Muscle of leg (tissue), 11 donors: ENCODE measurements around the gene HSPA8. TPM values are rescaled to one million over a fixed set of nuclear protein-coding genes. Genes with fewer than 3 reads are reported as not detected.

ENCODE experiments used
- DNase-seq: peaks from one replicate; pipeline ENCODE4 v3.0.0; 2013
- H3K27ac ChIP-seq: one replicate; pipeline ENCODE4 v1.5.1; 2013; ENCODE audit warnings: mild to moderate bottlenecking, low read length, control low read depth
- H3K27me3 ChIP-seq: one replicate; pipeline ENCODE4 v1.6.1; 2013; ENCODE audit warnings: low read length; ENCODE audit not compliant: control insufficient read depth, insufficient read depth
- H3K36me3 ChIP-seq: one replicate; pipeline ENCODE4 v1.6.1; 2013; ENCODE audit warnings: low read length; ENCODE audit not compliant: control insufficient read depth, insufficient read depth
- H3K4me1 ChIP-seq: one replicate; pipeline ENCODE4 v1.6.1; 2013; ENCODE audit warnings: low read length; ENCODE audit not compliant: control insufficient read depth, insufficient read depth
- H3K4me3 ChIP-seq: one replicate; pipeline ENCODE4 v1.5.1; 2013; ENCODE audit warnings: low read length, control low read depth
- H3K9me3 ChIP-seq: replicated peaks from 2 replicates; pipeline ENCODE4 v1.6.1; 2013; ENCODE audit warnings: low read depth, low read length; ENCODE audit not compliant: control insufficient read depth
- WGBS: methylation state at CpG from one replicate; pipeline ENCODE4 v1.1.5; 2013; ENCODE audit warnings: missing lambda C conversion rate; ENCODE audit not compliant: insufficient coverage; 5-methylcytosine and 5-hydroxymethylcytosine counted together
- polyA plus RNA-seq, 8 donors: library from polyadenylated mRNA; unstranded; fragments of 120-200 nt; gene quantifications; one replicate each; pipeline versions ENCODE4 v1.2.1 to v1.2.3, GENCODE V29; 2013; ENCODE audit warnings: inconsistent platforms in 1 of 8, low replicate concordance in 1 of 8; ENCODE audit not compliant: insufficient read length in 8 of 8, insufficient read depth in 1 of 8
- total RNA-seq: library from RNA; stranded (reverse); fragments of 120-200 nt; gene quantifications from one replicate; pipeline ENCODE4 v1.2.4, GENCODE V29; 2013

Gene HSPA8
- total and polyA plus RNA-seq, 9 donors: 1,516 to 1,826 (median 1,715) TPM

- Histone ChIP-seq H3K27ac (no peak overlapping the region), H3K4me3 (no peak overlapping the region), H3K4me1 (no peaks in the 10 kb centered on the region), H3K9me3 (no peaks in the 10 kb centered on the region), H3K27me3 (no peaks in the 10 kb centered on the region), H3K36me3 (no peaks in the 10 kb centered on the region)
- no peak for DNase-seq
- WGBS: 60% methylated on average over 1 of the region's 6 CpGs
These were observed 27.3 kb downstream of the HSPA8 start for GRCh38 chr11:123034597-123034996.

DNA sequence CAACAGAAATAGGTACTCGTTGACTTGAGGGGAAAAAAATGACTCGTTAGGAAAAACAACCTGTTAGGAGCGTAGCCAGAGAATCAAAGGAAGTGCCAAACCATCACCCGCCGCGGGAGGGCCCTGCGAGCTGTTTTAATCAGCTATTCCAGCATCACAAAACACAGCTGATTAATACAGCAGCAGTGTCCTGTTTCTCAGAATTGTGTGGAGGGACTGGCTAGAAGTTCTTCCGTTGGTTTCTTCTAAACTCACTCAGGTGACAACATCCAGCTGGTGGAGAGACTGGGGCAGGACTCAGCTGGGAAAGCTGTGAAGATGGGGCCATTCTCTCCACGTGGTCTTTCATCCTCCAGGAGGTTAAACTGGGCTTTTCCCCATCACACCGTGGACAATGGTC is 28.0 kb downstream of the HSPA8 start:
- no peaks in the 10 kb centered on the region for H3K9me3 ChIP-seq
- H3K27me3 ChIP-seq: no peaks in the 10 kb centered on the region
- WGBS: 47% methylated on average over 2 of the region's 10 CpGs
- no peak for DNase-seq
- H3K36me3 ChIP-seq: no peaks in the 10 kb centered on the region
- no peaks in the 10 kb centered on the region for H3K4me1 ChIP-seq
- H3K27ac ChIP-seq: no peak overlapping the region
- H3K4me3 ChIP-seq: no peak overlapping the region

DNA sequence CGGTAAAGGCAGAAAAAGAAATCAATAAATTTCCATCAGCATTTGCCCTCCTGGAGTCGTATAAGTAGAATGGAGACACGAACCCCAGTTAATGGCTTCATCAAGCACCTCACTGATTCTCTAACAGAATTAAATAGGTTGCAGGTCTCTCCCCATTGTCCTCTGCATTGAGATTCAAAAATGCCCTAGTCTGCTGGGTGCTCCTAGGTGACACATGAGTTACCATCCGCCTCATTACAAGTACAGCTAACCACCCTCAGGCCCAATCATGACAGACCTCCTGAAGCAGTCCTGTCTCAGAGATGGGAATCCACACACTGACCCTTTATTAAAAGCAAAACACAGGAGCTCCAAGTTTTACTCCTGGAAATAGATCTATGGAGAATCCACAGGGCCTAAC is 31.4 kb downstream of the HSPA8 start:
- no peak overlapping the region for H3K4me3 ChIP-seq
- H3K4me1 ChIP-seq: no peaks in the 10 kb centered on the region
- H3K36me3 ChIP-seq: no peaks in the 10 kb centered on the region
- no peaks in the 10 kb centered on the region for H3K27me3 ChIP-seq
- H3K27ac ChIP-seq: no peak overlapping the region
- WGBS: no CpG with 5 or more reads among the region's 4 CpGs
- no peaks in the 10 kb centered on the region for H3K9me3 ChIP-seq
- DNase-seq: no peak

DNA sequence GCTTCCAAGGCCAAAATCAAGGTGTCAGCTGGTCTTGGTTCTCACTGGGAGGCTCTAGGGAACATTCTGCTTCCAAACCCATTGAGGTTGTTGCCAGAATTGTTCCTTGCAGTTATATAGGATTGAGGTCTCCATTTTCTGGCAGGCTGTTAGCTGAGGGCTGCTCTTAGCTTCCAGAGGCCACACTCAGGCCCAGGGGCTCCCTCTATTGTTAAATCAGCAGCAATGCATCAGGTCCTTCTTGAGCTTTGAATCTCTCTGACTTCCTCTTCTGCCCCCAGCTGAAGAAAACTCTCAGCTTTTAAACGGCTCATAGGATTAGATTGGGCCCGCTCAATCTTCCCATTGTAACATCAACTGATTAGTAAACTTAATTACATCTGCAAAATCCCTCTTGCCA is 41.0 kb downstream of the HSPA8 start:
- Histone ChIP-seq H3K4me1 (no peaks in the 10 kb centered on the region), H3K4me3 (no peak overlapping the region), H3K9me3 (no peaks in the 10 kb centered on the region), H3K27me3 (peaks cover 16% of the 10 kb centered on the region), H3K36me3 (no peaks in the 10 kb centered on the region), H3K27ac (no peak overlapping the region)
- no CpG with 5 or more reads among the region's 2 CpGs for WGBS
- peak; percentile 33 for DNase-seq

- DNase-seq: no peak
- Histone ChIP-seq H3K4me1 (no peaks in the 10 kb centered on the region), H3K27ac (no peak overlapping the region), H3K9me3 (no peaks in the 10 kb centered on the region), H3K27me3 (peaks cover 13% of the 10 kb centered on the region), H3K4me3 (no peak overlapping the region), H3K36me3 (no peaks in the 10 kb centered on the region)
- 82% methylated on average over 9 of the region's 9 CpGs for WGBS
These were observed 43.2 kb downstream of the HSPA8 start for GRCh38 chr11:123018702-123019101.

DNA sequence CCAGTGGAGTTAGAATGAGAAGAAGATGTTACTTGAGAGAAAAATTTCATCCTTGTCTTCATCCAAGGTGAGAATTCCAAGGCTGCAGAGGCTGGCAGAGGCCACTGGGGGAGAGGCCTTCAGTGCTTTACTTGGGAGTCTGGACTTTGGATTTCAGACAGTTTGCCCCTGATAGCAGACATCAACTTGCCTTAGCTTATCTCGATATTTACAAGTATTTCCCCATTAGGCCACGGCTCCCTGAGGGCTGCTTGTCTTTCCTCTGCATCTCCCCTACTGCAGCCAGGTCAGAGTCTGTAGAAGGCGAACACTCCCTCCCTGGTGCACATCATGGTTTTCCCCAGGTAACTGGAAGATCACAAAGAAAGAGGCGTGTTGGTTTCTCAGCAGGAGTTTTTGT is 50.4 kb downstream of the HSPA8 start:
- H3K4me3 ChIP-seq: no peak overlapping the region
- 49% methylated on average over 3 of the region's 4 CpGs for WGBS
- DNase-seq: no peak
- H3K4me1 ChIP-seq: no peaks in the 10 kb centered on the region
- no peaks in the 10 kb centered on the region for H3K9me3 ChIP-seq
- no peak overlapping the region for H3K27ac ChIP-seq
- peaks cover 7% of the 10 kb centered on the region for H3K27me3 ChIP-seq
- H3K36me3 ChIP-seq: no peaks in the 10 kb centered on the region

Other genes starting within 250 kb of the HSPA8 start
- gene CRTAM, start 223.6 kb downstream of the HSPA8 start, total RNA-seq: 0.09 TPM
- under 1 TPM in 4 of 8 donors, not detected in 4; 0.08 to 0.20 (median 0.12) TPM for gene CRTAM, start 223.6 kb downstream of the HSPA8 start, polyA plus RNA-seq
- gene JHY, start 179.4 kb downstream of the HSPA8 start, total RNA-seq: 1.6 TPM
- gene JHY, start 179.4 kb downstream of the HSPA8 start, polyA plus RNA-seq: 1 to 10 TPM; 1.5 to 3.3 (median 2.0) TPM
- not detected for gene BSX, start 80.3 kb downstream of the HSPA8 start, total RNA-seq
- gene BSX, start 80.3 kb downstream of the HSPA8 start, polyA plus RNA-seq: not detected
- 13.9 TPM for gene CLMP, start 133.1 kb upstream of the HSPA8 start, total RNA-seq
- 10 to 100 TPM; 12.7 to 27.4 (median 18.1) TPM for gene CLMP, start 133.1 kb upstream of the HSPA8 start, polyA plus RNA-seq